ENCODE measurements around the gene PJVK. TPM values are rescaled to one million over a fixed set of nuclear protein-coding genes. Genes with fewer than 3 reads are reported as not detected.

PJVK gene
- total and polyA plus RNA-seq, 9 of the 15 experiments (the other 6 are each of a cell fraction or from before 2014, with no cell fraction given): 0.11 to 1.5 (median 0.73) TPM

DNA sequence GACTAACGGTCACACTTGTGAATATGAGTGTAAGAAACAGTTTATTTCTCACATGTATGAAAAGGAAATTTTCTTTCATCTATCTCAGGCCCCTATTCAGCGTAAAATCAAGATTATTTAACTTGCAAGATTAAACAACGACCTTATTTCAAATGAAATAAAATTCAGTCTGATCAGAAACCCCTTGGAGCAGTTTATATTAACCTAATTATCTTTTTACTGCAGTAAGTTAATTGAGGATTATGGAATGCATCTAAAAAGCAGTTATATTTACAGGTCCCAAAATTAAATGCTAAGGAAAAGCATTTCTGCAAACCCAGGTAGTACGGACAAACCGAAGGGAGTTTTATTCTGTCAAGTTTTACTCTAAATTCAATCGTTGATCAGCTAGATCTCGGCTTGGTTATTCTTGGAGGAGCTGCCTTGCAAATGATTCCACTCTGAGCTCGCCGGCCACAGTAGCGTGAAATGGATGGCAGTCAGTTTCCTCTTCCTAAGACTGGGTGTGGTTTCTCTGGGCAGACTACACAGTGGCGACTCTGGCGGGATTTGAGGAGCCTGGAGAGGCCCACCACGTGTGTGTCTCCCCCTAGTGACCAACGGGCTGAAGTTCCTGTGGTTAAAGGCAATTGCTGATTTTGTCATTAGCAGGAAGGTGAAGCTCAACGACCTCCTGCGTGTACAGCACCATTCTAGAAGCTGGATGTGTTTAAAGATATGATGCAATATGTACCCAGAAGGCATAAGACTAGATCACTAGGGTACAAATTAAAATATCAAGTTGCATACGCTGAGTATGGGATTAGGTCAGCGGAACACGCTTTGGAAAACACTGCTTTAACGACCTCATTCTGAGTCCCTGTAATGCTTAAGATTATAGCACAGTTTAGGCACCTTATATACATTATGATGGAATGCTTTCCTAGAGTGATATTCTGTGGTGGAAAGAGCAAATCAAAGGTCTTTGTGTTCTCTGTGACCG, 36.6 kb upstream of the PJVK start (continued):
- no peak for TF ChIP-seq TAF7 (tag; IDR thresholded peaks at IDR 0.05)
- TF ChIP-seq MYBL2 (IDR thresholded peaks at IDR 0.05; ENCODE audit: low read depth): peak; percentile 77; the same call in 1 of the 2 replicates
- no peak for TF ChIP-seq MYBL2 (CRISPR knock-in tag; IDR thresholded peaks at IDR 0.05; ENCODE audit: borderline replicate concordance)
- peak; percentile 87 for TF ChIP-seq RNF2 (IDR thresholded peaks at IDR 0.05)
- TF ChIP-seq ZNF197 (CRISPR knock-in tag; IDR thresholded peaks at IDR 0.05; ENCODE audit: low read depth): 0 out of 2 replicates have a peak, but pooled peaks have one; percentile 71
- peak; percentile 96 to 97 for TF ChIP-seq RAD21 (CRISPR knock-in tag; conservative IDR thresholded peaks at IDR 0.05 in 1 of 2, IDR thresholded peaks at IDR 0.05 in 1 of 2)
- TF ChIP-seq ESRRA (IDR thresholded peaks at IDR 0.05; ENCODE audit: borderline replicate concordance, low read depth): peak; percentile 95
- no peak for TF ChIP-seq ZNF436 (CRISPR knock-in tag; IDR thresholded peaks at IDR 0.05)
- 0 out of 2 replicates have a peak, but pooled peaks have one; percentile 73 for TF ChIP-seq CCAR2 (IDR thresholded peaks at IDR 0.05; ENCODE audit: low read depth, low read length)
- TF ChIP-seq, protein P1, sequence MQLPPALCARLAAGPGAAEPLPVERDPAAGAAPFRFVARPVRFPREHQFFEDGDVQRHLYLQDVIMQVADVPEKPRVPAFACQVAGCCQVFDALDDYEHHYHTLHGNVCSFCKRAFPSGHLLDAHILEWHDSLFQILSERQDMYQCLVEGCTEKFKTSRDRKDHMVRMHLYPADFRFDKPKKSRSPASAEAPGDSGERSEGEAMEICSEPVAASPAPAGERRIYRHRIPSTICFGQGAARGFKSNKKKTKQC (CRISPR knock-in tag; IDR thresholded peaks at IDR 0.05): peak; percentile 77
- peak; percentile 85 for TF ChIP-seq L3MBTL2 (IDR thresholded peaks at IDR 0.05)
- peak; percentile 98 for TF ChIP-seq CBFB (CRISPR knock-in tag; IDR thresholded peaks at IDR 0.05)
- TF ChIP-seq KLF16 (IDR thresholded peaks at IDR 0.05): peak; percentile 71
- TF ChIP-seq POLR3A (IDR thresholded peaks at IDR 0.05; ENCODE audit: borderline replicate concordance, extremely low read depth, insufficient read depth, insufficient read length): no peak
- peak; percentile 86 for TF ChIP-seq TBP (optimal IDR thresholded peaks at IDR 0.05; ENCODE audit: low read depth, low read length)
- TF ChIP-seq, protein P2, sequence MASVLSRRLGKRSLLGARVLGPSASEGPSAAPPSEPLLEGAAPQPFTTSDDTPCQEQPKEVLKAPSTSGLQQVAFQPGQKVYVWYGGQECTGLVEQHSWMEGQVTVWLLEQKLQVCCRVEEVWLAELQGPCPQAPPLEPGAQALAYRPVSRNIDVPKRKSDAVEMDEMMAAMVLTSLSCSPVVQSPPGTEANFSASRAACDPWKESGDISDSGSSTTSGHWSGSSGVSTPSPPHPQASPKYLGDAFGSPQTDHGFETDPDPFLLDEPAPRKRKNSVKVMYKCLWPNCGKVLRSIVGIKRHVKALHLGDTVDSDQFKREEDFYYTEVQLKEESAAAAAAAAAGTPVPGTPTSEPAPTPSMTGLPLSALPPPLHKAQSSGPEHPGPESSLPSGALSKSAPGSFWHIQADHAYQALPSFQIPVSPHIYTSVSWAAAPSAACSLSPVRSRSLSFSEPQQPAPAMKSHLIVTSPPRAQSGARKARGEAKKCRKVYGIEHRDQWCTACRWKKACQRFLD (CRISPR knock-in tag; IDR thresholded peaks at IDR 0.05): 0 out of 2 replicates have a peak, but pooled peaks have one; percentile 3
- TF ChIP-seq, protein P3, sequence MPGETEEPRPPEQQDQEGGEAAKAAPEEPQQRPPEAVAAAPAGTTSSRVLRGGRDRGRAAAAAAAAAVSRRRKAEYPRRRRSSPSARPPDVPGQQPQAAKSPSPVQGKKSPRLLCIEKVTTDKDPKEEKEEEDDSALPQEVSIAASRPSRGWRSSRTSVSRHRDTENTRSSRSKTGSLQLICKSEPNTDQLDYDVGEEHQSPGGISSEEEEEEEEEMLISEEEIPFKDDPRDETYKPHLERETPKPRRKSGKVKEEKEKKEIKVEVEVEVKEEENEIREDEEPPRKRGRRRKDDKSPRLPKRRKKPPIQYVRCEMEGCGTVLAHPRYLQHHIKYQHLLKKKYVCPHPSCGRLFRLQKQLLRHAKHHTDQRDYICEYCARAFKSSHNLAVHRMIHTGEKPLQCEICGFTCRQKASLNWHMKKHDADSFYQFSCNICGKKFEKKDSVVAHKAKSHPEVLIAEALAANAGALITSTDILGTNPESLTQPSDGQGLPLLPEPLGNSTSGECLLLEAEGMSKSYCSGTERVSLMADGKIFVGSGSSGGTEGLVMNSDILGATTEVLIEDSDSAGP (CRISPR knock-in tag; IDR thresholded peaks at IDR 0.05): 0 out of 2 replicates have a peak, but pooled peaks have one; percentile 45
- peak; percentile 71 to 92 for TF ChIP-seq RCOR1 (IDR thresholded peaks at IDR 0.05; ENCODE audit: borderline replicate concordance in 1 of 2, low read depth in 2 of 2, low read length in 2 of 2)
- TF ChIP-seq GATA2 (CRISPR knock-in tag; IDR thresholded peaks at IDR 0.05): no peak
- peak; percentile 72; the same call in 1 of the 2 replicates for TF ChIP-seq DPF2 (IDR thresholded peaks at IDR 0.05)
- peak; percentile 48; the same call in 1 of the 2 replicates for TF ChIP-seq ZEB2 (IDR thresholded peaks at IDR 0.05)
- TF ChIP-seq, protein P4, sequence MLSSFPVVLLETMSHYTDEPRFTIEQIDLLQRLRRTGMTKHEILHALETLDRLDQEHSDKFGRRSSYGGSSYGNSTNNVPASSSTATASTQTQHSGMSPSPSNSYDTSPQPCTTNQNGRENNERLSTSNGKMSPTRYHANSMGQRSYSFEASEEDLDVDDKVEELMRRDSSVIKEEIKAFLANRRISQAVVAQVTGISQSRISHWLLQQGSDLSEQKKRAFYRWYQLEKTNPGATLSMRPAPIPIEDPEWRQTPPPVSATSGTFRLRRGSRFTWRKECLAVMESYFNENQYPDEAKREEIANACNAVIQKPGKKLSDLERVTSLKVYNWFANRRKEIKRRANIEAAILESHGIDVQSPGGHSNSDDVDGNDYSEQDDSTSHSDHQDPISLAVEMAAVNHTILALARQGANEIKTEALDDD (IDR thresholded peaks at IDR 0.05): peak; percentile 77; the same call in 1 of the 2 replicates

Measured in K562 (cell line).